Stimulated activated CD8-positive, alpha-beta memory T cell treated with anti-CD3 and anti-CD28 coated beads, Interleukin-15, amount 100 ng/mL, for 1 hour (primary cell): ENCODE measurements around the gene HOMER2.
"Not testable (repeated sequence)": the region's sequence is repeated elsewhere in the genome, so short reads cannot be mapped to it uniquely, and the experiment has no call there.

Source experiments
- DNase-seq: peaks from one replicate; pipeline ENCODE4 v3.0.0-alpha.2; 2020; ENCODE audit warnings: low read depth

The HOMER2 gene

GRCh38 chr15:82894971-82895520 is 57.5 kb downstream of the HOMER2 start:
- DNase-seq, result no peak

GRCh38 chr15:82893473-82893872 is 59.0 kb downstream of the HOMER2 start:
- DNase-seq, result not testable (repeated sequence)

GRCh38 chr15:82892573-82892972 is 59.9 kb downstream of the HOMER2 start:
- no peak for DNase-seq

GRCh38 chr15:82890995-82891390 is 61.5 kb downstream of the HOMER2 start:
- DNase-seq, result no peak

GRCh38 chr15:82890338-82890994 is 62.1 kb downstream of the HOMER2 start:
- no peak for DNase-seq

- DNase-seq, result no peak
Observed at GRCh38 chr15:82882273-82882928, 70.1 kb downstream of the HOMER2 start.

GRCh38 chr15:82881747-82882146 is 70.8 kb downstream of the HOMER2 start:
- no peak for DNase-seq

- DNase-seq, result no peak
Observed at GRCh38 chr15:82880704-82881103, 71.8 kb downstream of the HOMER2 start.

GRCh38 chr15:82878325-82878724 is 74.2 kb downstream of the HOMER2 start:
- DNase-seq, result no peak

GRCh38 chr15:82877825-82878224 is 74.7 kb downstream of the HOMER2 start:
- no peak for DNase-seq

GRCh38 chr15:82875411-82876003 is 77.0 kb downstream of the HOMER2 start:
- no peak for DNase-seq

GRCh38 chr15:82874961-82875360 is 77.6 kb downstream of the HOMER2 start:
- DNase-seq, result no peak

GRCh38 chr15:82874267-82874666 is 78.3 kb downstream of the HOMER2 start:
- DNase-seq, result no peak

- DNase-seq, result no peak
Observed at GRCh38 chr15:82873000-82873680, 79.4 kb downstream of the HOMER2 start.

- DNase-seq, result no peak
Observed at GRCh38 chr15:82871832-82872484, 80.6 kb downstream of the HOMER2 start.

- DNase-seq, result no peak
Observed at GRCh38 chr15:82871358-82871757, 81.2 kb downstream of the HOMER2 start.

- no peak for DNase-seq
Observed at GRCh38 chr15:82870727-82871320, 81.7 kb downstream of the HOMER2 start.

GRCh38 chr15:82865981-82866380 is 86.5 kb downstream of the HOMER2 start:
- not testable (repeated sequence) for DNase-seq

GRCh38 chr15:82865581-82865980 is 86.9 kb downstream of the HOMER2 start:
- DNase-seq, result not testable (repeated sequence)

- no peak for DNase-seq
Observed at GRCh38 chr15:82864967-82865366, 87.6 kb downstream of the HOMER2 start.

- no peak for DNase-seq
Observed at GRCh38 chr15:82862886-82863285, 89.6 kb downstream of the HOMER2 start.

- DNase-seq, result no peak
Observed at GRCh38 chr15:82858932-82859331, 93.6 kb downstream of the HOMER2 start.
